HG03060 (cell line): Measurements from ENCODE around the gene SLX1B.
"Not testable (repeated sequence)": the region's sequence is repeated elsewhere in the genome, so short reads cannot be mapped to it uniquely, and the experiment has no call there.

ENCODE experiments used
- ATAC-seq: cut with Tn5 transposase; IDR thresholded peaks from one replicate; pipeline ENCODE4 v1.9.1; 2021; ENCODE audit warnings: low read depth, moderate number of reproducible peaks; ENCODE audit not compliant: unreplicated experiment

Gene SLX1B

GRCh38 chr16:29454269-29454668 is at the start of gene SLX1B, which contains the start of gene BOLA2:
TSS of gene SLX1B (plus strand) at chr16:29454533.
TSS of gene BOLA2 (minus strand) at chr16:29454351. CDS start at chr16:29454253, 98 bp downstream.
- peak; percentile 83 for ATAC-seq

GRCh38 chr16:29405249-29405648 is 49.1 kb upstream of the SLX1B start:
- ATAC-seq: not testable (repeated sequence)

- not testable (repeated sequence) for ATAC-seq
These were observed 30.7 kb upstream of the SLX1B start for GRCh38 chr16:29423587-29423986.

- ATAC-seq: not testable (repeated sequence)
These were observed 28.9 kb upstream of the SLX1B start for GRCh38 chr16:29425390-29425789.

- not testable (repeated sequence) for ATAC-seq
These were observed 579 bp upstream of the SLX1B start for GRCh38 chr16:29453754-29454153.

- ATAC-seq: peak; percentile 24
These were observed 495 bp downstream of the SLX1B start for GRCh38 chr16:29454828-29455227.

GRCh38 chr16:29457660-29458059 is 3.3 kb downstream of the SLX1B start:
- ATAC-seq: not testable (repeated sequence)

- not testable (repeated sequence) for ATAC-seq
These were observed 5.6 kb downstream of the SLX1B start, which contains the start of gene SULT1A4 for GRCh38 chr16:29459706-29460646. TSS of gene SULT1A4 (plus strand) at chr16:29459913. CDS start at chr16:29461386, 1,473 bp downstream.

GRCh38 chr16:29460647-29461030 is 6.3 kb downstream of the SLX1B start:
- ATAC-seq: not testable (repeated sequence)

GRCh38 chr16:29465985-29466824 is 11.9 kb downstream of the SLX1B start:
- not testable (repeated sequence) for ATAC-seq

GRCh38 chr16:29466904-29467303 is 12.6 kb downstream of the SLX1B start:
- ATAC-seq: not testable (repeated sequence)

- ATAC-seq: not testable (repeated sequence)
These were observed 13.5 kb downstream of the SLX1B start for GRCh38 chr16:29467654-29468366.

GRCh38 chr16:29469660-29470059 is 15.3 kb downstream of the SLX1B start:
- not testable (repeated sequence) for ATAC-seq

GRCh38 chr16:29472065-29472464 is 17.7 kb downstream of the SLX1B start:
- not testable (repeated sequence) for ATAC-seq

- ATAC-seq: not testable (repeated sequence)
These were observed 27.9 kb downstream of the SLX1B start for GRCh38 chr16:29482276-29482675.

- not testable (repeated sequence) for ATAC-seq
These were observed 52.0 kb downstream of the SLX1B start, which contains the start of gene NPIPB12 for GRCh38 chr16:29506308-29506707. TSS of gene NPIPB12 (minus strand) at chr16:29506408.
